ENCODE results near the gene APBB2. TPM values are rescaled to one million over a fixed set of nuclear protein-coding genes. Genes with fewer than 3 reads are reported as not detected.

Gene APBB2
- polyA plus RNA-seq, 3 donors = 0.15 to 0.33 TPM; not detected in 1

DNA sequence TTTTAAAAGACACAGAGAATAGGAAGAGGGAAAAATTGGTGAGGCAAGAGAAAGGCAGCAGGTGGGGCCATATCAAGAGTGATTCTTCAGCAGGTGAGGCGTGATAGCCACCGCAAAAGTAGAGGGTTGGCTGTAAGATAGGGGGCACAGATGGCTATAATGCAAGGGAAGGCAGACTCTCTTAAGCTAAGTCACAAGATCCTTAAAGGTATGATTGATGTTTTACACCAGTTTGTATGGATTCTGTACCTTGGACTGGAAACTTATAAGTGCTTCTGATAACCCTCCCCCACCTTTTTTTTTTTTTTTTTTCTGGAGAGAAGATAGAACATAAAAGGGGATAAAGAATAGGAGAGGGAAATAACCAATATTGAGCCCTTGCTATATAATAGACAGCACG lies 424.6 kb downstream of the APBB2 start:
- no peak overlapping the region for H2AFZ ChIP-seq (ENCODE audit: insufficient read depth, low read depth, low read length, poor library complexity, severe bottlenecking)
- 100% methylated on average over 2 of the region's 3 CpGs for WGBS (ENCODE audit: insufficient coverage)
- H3K27ac ChIP-seq (ENCODE audit: low read depth in 1 of 2, low read length in 2 of 2) = no peak overlapping the region
- no peaks in the 10 kb centered on the region for H3K9me3 ChIP-seq (replicated peaks in 1 of 2; ENCODE audit: control insufficient read depth in 1 of 2, insufficient read depth in 1 of 2, low read length in 2 of 2)
- no peaks in the 10 kb centered on the region for H4K20me1 ChIP-seq (ENCODE audit: insufficient read depth, low read length)
- TF ChIP-seq, protein P1, sequence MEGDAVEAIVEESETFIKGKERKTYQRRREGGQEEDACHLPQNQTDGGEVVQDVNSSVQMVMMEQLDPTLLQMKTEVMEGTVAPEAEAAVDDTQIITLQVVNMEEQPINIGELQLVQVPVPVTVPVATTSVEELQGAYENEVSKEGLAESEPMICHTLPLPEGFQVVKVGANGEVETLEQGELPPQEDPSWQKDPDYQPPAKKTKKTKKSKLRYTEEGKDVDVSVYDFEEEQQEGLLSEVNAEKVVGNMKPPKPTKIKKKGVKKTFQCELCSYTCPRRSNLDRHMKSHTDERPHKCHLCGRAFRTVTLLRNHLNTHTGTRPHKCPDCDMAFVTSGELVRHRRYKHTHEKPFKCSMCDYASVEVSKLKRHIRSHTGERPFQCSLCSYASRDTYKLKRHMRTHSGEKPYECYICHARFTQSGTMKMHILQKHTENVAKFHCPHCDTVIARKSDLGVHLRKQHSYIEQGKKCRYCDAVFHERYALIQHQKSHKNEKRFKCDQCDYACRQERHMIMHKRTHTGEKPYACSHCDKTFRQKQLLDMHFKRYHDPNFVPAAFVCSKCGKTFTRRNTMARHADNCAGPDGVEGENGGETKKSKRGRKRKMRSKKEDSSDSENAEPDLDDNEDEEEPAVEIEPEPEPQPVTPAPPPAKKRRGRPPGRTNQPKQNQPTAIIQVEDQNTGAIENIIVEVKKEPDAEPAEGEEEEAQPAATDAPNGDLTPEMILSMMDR (IDR thresholded peaks at IDR 0.05) = no peak
- no peak overlapping the region for H3K4me3 Mint-ChIP-seq
- H3K4me2 ChIP-seq (replicated peaks; ENCODE audit: extremely low read depth, low read length, poor library complexity, severe bottlenecking) = no peak overlapping the region
- H3K4me3 ChIP-seq (replicated peaks in 1 of 3; ENCODE audit: low read depth in 2 of 3, low read length in 3 of 3) = no peak overlapping the region
- no peak overlapping the region for H3K27ac Mint-ChIP-seq
- H3K36me3 Mint-ChIP-seq = no peaks in the 10 kb centered on the region
- no peaks in the 10 kb centered on the region for H3K27me3 ChIP-seq (ENCODE audit: control insufficient read depth in 2 of 2, insufficient read depth in 2 of 2, low read length in 2 of 2)
- DNase-seq = no peak
- no peaks in the 10 kb centered on the region for H3K79me2 ChIP-seq (ENCODE audit: insufficient read depth, low read length)
- H3K27me3 Mint-ChIP-seq (ENCODE audit: low read depth in 3 of 3) = peaks cover 0 to 2% (median 2%) of the 10 kb centered on the region in 3 donors
- no peaks in the 10 kb centered on the region for H3K9me3 Mint-ChIP-seq
- peaks cover 11% of the 10 kb centered on the region in 2 donors for H3K4me1 ChIP-seq (ENCODE audit: control insufficient read depth in 1 of 2, insufficient read depth in 2 of 2, low read length in 2 of 2)
- H3K36me3 ChIP-seq (replicated peaks in 1 of 2; ENCODE audit: control insufficient read depth in 1 of 2, insufficient read depth in 2 of 2, low read length in 2 of 2) = no peaks in the 10 kb centered on the region
- H3K9ac ChIP-seq (ENCODE audit: insufficient read depth, low read length, poor library complexity, severe bottlenecking) = no peak overlapping the region
- H3K4me1 Mint-ChIP-seq = peaks cover 16% of the 10 kb centered on the region
- intact Hi-C loops (cut with micrococcal nuclease) = loop anchor here in 1 of 2 donors (5.0 to 10.0 kb wide), 2 partner anchors 37 to 55 kb away; no protein-coding TSS in a partner anchor

DNA sequence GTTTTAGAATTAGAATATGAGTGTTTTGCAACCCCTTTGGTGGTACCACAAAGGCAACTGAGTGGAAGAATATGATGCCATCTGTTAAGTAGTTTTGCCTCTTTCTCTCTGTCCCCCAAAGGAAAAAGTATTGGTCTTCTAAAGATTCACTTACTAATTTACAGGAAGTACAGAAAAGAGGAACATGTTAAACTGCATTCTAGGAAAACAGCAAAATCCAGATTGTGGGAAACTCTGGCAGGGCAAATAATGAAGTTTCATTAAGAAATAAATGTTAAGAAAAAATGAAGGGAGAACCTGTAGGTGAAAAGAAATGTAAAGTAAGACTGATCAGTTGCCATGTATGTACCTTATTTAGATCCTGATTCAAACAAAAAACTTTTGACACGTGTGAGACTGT lies 425.3 kb downstream of the APBB2 start:
- Histone ChIP-seq H2AFZ (ENCODE audit: insufficient read depth, low read depth, low read length, poor library complexity, severe bottlenecking) (no peak overlapping the region), H3K9ac (ENCODE audit: insufficient read depth, low read length, poor library complexity, severe bottlenecking) (no peak overlapping the region), H3K4me2 (replicated peaks; ENCODE audit: extremely low read depth, low read length, poor library complexity, severe bottlenecking) (peak overlapping the region; percentile 19)

More for the DNA sequence above, 425.3 kb downstream of the APBB2 start:
- peaks cover 0 to 2% (median 2%) of the 10 kb centered on the region in 3 donors for H3K27me3 Mint-ChIP-seq (ENCODE audit: low read depth in 3 of 3)
- H3K9me3 ChIP-seq (replicated peaks in 1 of 2; ENCODE audit: control insufficient read depth in 1 of 2, insufficient read depth in 1 of 2, low read length in 2 of 2) = no peaks in the 10 kb centered on the region
- TF ChIP-seq, protein P1 (IDR thresholded peaks at IDR 0.05) = no peak
- no CpG with 5 or more reads among the region's 1 CpG for WGBS (ENCODE audit: insufficient coverage)
- no peaks in the 10 kb centered on the region for H4K20me1 ChIP-seq (ENCODE audit: insufficient read depth, low read length)
- no peaks in the 10 kb centered on the region for H3K79me2 ChIP-seq (ENCODE audit: insufficient read depth, low read length)
- DNase-seq = peak in 2 of 3 donors; percentile 12 to 29
- no peaks in the 10 kb centered on the region for H3K36me3 ChIP-seq (replicated peaks in 1 of 2; ENCODE audit: control insufficient read depth in 1 of 2, insufficient read depth in 2 of 2, low read length in 2 of 2)
- peaks cover 11% of the 10 kb centered on the region in 2 donors for H3K4me1 ChIP-seq (ENCODE audit: control insufficient read depth in 1 of 2, insufficient read depth in 2 of 2, low read length in 2 of 2)
- no peak overlapping the region for H3K4me3 ChIP-seq (replicated peaks in 1 of 3; ENCODE audit: low read depth in 2 of 3, low read length in 3 of 3)
- intact Hi-C loops (cut with micrococcal nuclease) = loop anchor here in 1 of 2 donors (5.0 kb wide), 1 partner anchor 37 kb away; no protein-coding TSS in a partner anchor
- no peaks in the 10 kb centered on the region for H3K9me3 Mint-ChIP-seq
- H3K4me1 Mint-ChIP-seq = peaks cover 16% of the 10 kb centered on the region
- peak overlapping the region in 1 of 2 donors; percentile 55 for H3K4me3 Mint-ChIP-seq
- no peak overlapping the region for H3K27ac Mint-ChIP-seq
- H3K27ac ChIP-seq (ENCODE audit: low read depth in 1 of 2, low read length in 2 of 2) = no peak overlapping the region
- no peaks in the 10 kb centered on the region for H3K36me3 Mint-ChIP-seq
- no peaks in the 10 kb centered on the region for H3K27me3 ChIP-seq (ENCODE audit: control insufficient read depth in 2 of 2, insufficient read depth in 2 of 2, low read length in 2 of 2)
